NCI-H774 (cell line): ENCODE measurements around the gene DNLZ.

Source experiments
- DNase-seq: peaks from one replicate; lab custom pipeline; 2025; lab: John Stamatoyannopoulos, UW

The DNLZ gene

DNA sequence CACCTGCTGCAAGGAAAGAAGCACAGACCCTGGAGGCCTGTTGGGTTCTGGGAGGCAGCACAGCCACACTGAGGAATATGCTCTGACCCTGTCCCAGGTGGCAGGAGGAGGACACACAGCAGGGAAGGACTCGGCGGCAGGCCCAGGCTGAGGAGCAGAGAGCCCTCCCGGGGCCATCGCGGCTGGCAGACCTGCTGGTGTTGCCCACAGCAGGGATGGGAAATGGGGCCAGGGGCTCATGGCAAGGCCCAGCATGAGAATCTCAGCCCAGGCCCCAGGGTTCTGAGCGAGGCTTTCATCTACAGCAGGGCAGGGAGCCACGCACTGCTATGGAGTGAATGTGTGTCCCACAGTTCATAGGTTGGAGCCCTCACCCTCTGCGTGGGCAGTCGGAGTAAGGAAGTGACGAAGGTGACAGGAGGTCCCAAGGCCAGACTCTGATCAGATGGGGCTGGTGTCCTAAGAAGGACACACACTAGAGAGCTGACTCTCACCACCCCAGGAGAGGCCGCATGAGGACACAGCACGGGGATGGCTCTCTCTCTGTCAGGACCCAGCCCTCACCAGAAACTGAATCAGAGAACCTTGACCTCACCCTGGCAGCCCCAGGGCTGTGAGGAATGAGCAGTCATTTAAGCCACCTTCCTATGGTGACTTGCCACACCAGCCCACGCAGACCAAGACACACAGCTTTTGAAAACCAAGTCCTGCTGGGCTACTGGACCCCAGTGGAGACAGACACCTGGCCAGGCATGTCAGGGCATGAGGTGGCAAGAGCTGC lies 46.5 kb downstream of the DNLZ start:
- no peak for DNase-seq

DNA sequence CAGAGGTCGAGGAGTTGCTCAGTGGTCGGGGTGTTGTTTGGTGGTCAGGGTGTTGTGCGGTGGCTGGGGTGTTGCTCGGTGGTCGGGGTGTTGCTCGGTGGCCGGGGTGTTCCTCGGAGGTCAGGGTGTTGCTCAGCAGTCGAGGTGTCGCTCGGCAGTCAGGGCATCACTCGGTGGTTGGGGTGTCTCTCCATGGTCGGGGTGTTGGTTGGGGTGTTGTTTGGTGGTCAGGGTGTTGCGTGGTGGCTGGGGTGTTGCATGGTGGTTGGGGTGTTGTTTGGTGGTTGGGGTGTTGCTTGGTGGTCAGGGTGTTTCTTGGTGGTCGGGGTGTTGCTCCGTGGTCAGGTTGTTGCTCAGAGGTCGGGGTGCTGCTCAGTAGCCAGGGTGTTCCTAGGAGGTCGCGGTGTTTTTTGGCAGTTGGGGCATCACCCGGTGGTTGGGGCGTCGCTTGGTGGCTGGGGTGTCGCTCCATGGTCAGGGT lies 47.2 kb downstream of the DNLZ start:
- no peak for DNase-seq

DNA sequence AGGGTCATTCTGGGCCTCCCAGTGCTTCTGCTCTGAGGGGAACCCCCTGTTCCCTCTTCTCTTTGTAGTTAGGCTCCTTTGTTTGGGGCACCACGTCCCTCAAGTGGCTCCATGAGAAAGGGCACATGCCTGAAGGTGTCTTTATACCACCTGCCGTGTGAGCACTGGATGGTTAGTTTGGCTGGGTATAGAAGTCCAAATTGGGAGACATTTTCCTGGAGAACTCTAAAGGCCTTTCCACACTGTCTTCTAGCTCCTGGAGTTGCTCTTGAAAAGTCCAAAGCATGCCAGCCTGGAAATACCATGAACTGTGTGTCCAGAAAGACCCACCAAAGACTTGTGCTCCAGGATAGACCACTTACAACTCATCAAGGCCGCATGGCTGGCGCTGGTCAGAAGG lies 48.6 kb downstream of the DNLZ start:
- DNase-seq: no peak

DNA sequence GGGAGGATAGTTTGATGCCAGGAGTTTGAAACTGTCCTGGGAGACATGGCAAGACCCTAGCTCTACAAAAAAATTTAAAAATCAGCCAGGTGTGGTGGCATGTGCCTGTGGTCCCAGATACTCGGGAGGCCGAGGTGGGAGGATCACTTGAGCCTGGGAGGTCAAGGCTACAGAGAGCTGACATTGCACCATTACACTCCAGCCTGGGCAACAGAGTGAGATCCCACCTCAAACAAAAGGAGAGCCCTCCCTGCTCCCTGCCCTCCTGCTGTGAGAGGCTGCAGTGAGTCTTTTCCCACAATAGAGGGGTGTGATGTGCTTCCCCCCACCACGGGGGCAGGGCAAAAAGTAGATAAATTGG lies 49.5 kb downstream of the DNLZ start:
- no peak for DNase-seq

DNA sequence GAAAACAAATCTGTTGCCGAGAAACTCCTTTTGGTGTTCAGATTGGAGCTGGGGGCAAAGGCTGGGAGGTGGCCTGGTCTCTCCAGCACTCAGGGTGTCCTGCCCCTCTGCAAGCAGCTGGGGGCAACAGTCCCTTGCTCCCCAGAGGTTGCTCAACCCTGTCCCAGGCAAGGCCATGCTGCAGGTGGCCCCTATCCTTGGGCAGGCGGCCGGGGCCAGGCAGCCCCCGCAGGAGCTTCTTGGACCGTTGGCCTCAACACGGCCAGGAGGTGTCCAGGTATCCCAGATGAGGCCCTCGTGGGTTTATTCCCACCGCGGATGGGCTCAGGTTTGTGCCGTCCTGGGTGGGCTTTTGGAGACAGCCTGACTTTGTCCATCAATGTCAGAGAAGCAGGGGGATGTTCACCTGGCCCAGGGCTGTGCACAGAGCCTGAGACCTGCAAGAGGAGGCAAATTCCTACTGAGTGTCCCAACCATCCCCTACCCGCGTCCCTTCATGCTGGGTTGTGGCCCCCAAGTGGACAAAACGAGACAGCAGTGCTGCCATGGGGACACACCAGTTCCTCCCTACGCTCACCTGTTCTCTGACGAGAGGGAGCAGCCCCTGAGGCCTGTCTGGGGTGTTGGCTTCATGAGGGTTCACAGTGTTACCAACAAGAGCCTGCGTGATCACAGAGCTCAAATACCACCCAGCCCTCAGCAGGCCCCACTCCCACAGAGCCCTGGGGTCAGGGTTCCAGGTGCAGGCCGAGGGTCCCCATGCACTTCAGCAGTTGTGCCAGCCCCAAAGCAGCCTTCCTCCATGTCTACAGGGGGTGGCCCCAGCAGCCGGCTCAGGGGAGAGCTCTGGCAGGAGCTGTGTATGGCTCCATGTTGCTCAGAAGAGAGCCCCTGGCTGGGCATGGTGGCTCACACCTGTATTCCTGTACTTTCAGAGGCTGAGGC lies 50.2 kb downstream of the DNLZ start:
- DNase-seq: no peak

DNA sequence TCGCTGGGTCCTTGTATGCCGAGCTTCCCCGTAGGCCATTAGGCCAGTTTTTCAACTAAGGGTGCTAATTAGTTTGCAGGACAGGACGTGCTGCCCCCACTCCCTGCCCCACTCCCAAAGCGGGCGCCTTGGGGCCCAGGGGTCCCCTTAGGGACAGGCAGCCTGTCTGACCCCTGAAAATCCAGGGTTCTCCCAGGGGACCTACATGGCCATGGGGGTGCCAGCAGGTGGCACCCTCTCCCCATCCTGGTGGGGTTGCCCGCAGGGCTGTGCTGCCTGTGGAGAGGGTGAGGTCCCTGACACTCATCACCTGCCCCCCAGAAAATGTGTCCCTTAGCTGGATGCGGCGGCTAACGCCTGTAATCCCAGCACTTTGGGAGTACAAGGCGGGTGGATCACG lies 51.1 kb downstream of the DNLZ start:
- DNase-seq: no peak

DNA sequence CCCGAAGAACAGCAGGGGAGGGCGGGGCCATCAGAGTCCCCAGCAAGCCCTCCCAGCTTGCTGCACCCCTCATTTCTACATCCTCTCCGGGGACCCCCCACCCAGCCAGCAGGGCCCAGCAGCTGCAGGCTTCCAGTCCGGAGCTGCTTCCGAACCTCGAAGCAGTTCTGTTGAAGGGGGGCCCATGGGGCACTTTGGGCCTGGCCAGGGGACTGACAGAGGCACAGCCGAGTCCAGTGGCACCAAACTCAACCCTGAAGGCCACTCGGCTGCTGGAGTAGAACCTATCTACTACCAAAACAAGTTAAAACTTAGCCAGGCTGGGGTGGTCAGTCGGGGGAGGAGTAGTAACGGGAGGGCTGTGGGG lies 51.6 kb downstream of the DNLZ start:
- DNase-seq: no peak

DNA sequence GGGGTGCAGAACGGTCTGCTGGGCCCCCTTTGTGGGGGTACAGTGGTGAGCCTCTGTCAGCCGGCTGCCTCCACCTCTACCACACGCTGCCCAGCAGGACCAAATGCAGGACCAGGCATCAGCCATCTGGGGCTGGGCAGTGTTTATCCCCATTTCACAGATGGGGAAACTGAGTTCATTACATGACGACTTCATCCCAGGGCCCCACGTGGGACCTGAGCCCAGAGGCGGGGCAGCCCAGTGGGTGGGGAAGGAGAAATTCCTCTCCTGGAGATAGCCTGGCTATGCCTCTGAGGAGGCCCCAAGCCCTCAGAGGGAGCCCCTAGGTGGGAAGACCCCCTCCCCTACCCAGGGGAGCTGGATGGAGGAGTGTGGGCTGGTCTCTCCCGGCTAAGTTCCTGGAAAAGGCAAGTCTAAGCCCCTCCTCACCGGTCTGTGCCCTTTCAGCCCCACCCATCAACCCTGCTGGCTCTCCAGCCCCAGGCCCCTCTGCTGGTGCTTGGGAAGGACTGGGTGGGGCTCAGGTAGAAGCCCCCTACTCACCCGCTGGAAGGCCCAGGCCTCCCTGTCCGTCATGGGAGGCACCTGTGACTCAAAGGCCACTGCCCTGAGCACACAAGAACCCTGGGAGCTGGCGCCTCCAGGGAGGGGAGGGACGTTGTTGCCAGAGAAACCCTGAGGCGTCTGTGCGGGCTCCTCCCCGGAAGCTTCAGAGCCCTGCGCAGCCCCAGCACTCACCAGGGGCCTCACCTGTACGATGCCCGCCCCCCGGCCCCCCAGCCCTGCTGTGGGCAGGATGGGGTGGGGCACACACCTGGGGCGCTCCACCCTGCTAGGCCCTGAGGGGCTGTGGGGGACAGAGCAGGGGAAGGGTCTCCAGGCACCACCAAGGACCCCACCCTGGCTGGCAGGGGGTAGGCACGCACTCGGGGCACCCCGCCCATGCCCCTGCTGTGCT lies 52.2 kb downstream of the DNLZ start:
- peak; percentile 59 for DNase-seq

DNA sequence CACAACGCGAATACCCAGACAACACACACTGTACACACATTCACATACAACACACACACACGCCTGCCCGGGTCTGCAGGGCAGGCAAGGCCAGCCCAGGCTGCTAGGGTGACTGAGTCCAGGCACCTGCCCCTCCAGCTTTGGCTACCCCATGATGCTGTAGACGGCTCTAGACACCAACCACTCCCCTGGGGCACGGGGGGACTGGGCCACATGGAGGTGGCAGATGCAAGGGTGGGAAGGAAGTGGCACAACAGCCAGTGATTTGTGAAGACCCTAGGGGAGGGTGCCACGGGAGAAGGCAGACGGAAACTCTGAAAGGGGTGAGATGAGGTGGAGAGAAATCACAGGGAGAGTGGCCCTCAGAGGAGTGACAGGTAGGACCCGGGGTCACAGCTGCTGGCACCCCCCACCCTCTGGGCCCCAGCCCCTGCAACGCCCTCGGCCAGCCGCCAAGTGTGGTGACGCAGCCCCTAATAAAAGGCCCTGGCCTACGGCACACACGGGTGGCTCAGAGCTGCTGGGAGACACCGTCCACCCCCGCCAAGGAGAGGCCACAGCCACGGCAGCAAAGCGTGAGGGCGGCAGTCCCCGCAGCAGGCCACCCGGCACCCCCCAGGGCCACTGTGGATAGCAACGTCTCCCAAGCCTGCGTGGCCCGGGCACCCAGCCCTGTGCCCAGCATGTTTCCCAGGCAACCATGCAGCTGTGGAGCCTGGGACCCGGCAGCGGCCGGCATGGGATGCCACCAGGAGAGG lies 53.1 kb downstream of the DNLZ start:
- no peak for DNase-seq

DNA sequence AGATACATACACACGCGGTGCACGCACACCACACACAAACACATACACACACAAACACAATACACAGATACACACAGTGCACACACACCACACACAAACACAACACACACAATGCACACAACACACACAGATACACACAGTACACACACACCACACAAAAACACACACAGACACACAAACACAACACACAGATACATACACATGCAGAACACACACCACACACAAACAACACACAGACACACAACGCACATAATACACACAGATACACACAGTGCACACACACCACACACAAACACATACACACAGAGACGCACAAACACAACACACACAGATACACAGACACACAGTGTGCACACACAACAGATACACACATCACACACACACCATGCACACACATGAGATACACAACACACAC lies 53.7 kb downstream of the DNLZ start:
- DNase-seq: no peak
